C4-2B (cell line): ENCODE results near the gene HS3ST5.
A peak's percentile ranks its signal among the peaks of the same experiment; 100 is the strongest.

Source experiments
- H3K27ac ChIP-seq: fragments of 450-650 bp; 2 replicates; pipeline ENCODE4 v1.5.1; 2017
- CTCF ChIP-seq: fragments of 450-650 bp; conservative IDR thresholded peaks from 2 replicates; pipeline ENCODE4 v1.5.1; 2017; ENCODE audit warnings: mild to moderate bottlenecking
- ZFX ChIP-seq: fragments of 450-650 bp; IDR thresholded peaks from 2 replicates; pipeline ENCODE4 v1.6.1; 2017

HS3ST5 gene

GRCh38 chr6:114304304-114304887 lies 38.4 kb downstream of the HS3ST5 start:
- H3K27ac ChIP-seq: no peak overlapping the region
- TF ChIP-seq ZFX: no peak
- peak; percentile 71 for TF ChIP-seq CTCF

DNA sequence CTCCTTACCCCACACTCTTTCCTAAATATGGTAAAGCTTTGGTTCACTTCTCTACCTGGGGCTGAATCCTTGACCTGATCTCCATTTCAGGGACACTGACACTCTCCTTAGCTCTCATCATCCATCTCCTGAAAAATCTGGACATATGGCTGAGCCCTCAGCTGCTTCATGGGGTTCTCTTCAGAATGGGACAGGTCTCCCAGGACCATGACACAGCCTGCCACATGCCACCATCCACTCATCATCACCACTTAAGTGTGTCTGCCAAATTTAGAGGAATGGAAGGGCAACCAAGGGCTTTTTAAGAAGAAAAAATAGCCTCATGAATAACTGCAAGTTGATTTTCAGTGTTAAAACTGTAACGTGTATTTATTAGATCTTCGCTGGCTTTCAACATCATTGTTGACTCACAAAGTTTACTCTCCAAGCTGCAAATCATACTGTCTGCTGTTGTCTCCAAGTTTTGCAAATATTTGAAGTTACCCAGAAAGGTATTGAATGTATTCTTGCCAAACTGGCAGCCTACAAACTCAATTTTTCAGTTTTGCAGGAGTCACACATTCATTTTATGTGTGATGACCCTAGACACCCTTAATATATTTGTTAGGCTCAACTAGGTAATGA lies 41.1 kb downstream of the HS3ST5 start:
- no peak overlapping the region for H3K27ac ChIP-seq
- TF ChIP-seq CTCF (no peak), ZFX (no peak)

DNA sequence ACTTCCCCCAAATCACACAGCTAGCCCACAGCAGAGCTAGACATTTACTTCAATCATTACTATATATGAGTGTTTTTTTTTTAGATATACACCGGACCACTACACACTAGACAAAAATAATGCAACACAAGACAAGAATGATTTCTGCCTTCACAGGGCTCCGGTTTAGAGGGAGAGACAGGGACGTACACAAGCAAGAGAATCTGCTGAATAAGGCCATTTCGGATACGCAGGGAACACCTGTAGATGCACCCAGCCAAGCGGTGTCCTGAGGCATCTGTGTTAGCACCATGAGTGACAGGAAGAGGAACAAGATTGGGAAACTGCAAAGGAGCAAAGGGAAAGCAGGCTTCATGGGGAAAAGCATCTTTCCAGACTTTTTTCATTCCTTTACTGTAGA lies 45.7 kb downstream of the HS3ST5 start:
- H3K27ac ChIP-seq: no peak overlapping the region
- TF ChIP-seq ZFX (no peak), CTCF (no peak)

DNA sequence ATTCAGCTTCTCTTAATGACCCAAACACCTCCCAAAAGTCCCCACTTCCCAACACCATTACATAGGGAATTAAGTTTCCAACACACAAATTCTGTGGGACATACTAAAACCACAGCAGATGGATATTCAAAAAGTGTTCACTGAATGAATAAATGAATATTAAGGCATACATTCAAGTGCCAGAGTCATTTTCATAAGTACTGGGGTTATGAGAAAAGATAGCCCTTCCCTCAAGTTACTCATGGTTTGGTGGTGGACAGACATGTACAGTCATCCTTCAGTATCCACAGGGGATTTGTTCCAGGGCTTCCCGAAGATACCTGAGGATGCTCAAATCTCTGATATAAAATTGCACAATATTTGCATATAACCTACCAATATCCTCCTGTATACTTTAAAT lies 50.4 kb downstream of the HS3ST5 start:
- H3K27ac ChIP-seq: no peak overlapping the region
- TF ChIP-seq ZFX (no peak), CTCF (no peak)

- no peak overlapping the region for H3K27ac ChIP-seq
- TF ChIP-seq ZFX: no peak
- TF ChIP-seq CTCF: no peak
Measured at GRCh38 chr6:114291428-114291827, 51.4 kb downstream of the HS3ST5 start.

GRCh38 chr6:114290864-114291263 lies 52.0 kb downstream of the HS3ST5 start:
- no peak for TF ChIP-seq ZFX
- TF ChIP-seq CTCF: no peak

GRCh38 chr6:114288701-114289495 lies 53.9 kb downstream of the HS3ST5 start:
- TF ChIP-seq ZFX (no peak), CTCF (no peak)
- no peak overlapping the region for H3K27ac ChIP-seq

More at GRCh38 chr6:114290864-114291263, 52.0 kb downstream of the HS3ST5 start:
- no peak overlapping the region for H3K27ac ChIP-seq
